SK-N-SH treated with all-trans-retinoic acid at 6 μM for 48 hours (cell line): ENCODE results near the gene DNM2.

Experiments used
- ATAC-seq: fragments of 200-7000 bp; cut with Tn5 transposase; 3 replicates; pipeline ENCODE4 v1.9.1; 2020; ENCODE audit warnings: mild to moderate bottlenecking, moderate library complexity
- ARNTL ChIP-seq: fragments of 450-650 bp; formaldehyde crosslinking; IDR thresholded peaks from 2 replicates; pipeline ENCODE4 v1.5.0; 2020; ENCODE audit warnings: low read depth, mild to moderate bottlenecking, moderate library complexity, borderline replicate concordance
- BACH2 ChIP-seq: fragments of 250-450 bp; sonication (Bioruptor Pico); IDR thresholded peaks from 2 replicates; pipeline ENCODE4 v1.9.0; 2021; ENCODE audit warnings: mild to moderate bottlenecking, borderline replicate concordance
- ESRRG ChIP-seq: fragments of 250-450 bp; sonication (Bioruptor Pico); IDR thresholded peaks from 2 replicates; pipeline ENCODE4 v1.6.1; 2021; ENCODE audit warnings: mild to moderate bottlenecking
- GLIS3 ChIP-seq: fragments of 250-450 bp; sonication (Bioruptor Pico); IDR thresholded peaks from 2 replicates; pipeline ENCODE4 v1.5.0; 2020; ENCODE audit warnings: mild to moderate bottlenecking, moderate library complexity
- ISL1 ChIP-seq: fragments of 250-450 bp; sonication (Bioruptor Pico); IDR thresholded peaks from 2 replicates; pipeline ENCODE4 v2.1.2; 2022; ENCODE audit warnings: mild to moderate bottlenecking, moderate library complexity
- OSR1 ChIP-seq: fragments of 250-450 bp; sonication (Bioruptor Pico); IDR thresholded peaks from 2 replicates; pipeline ENCODE4 v1.8.0; 2022; ENCODE audit warnings: moderate library complexity, mild to moderate bottlenecking, inconsistent platforms
- PPARA ChIP-seq: fragments of 250-450 bp; sonication (Bioruptor Pico); IDR thresholded peaks from 2 replicates; pipeline ENCODE4 v1.5.0; 2020; ENCODE audit warnings: mild to moderate bottlenecking, borderline replicate concordance
- RARB ChIP-seq: fragments of 250-450 bp; sonication (Bioruptor Pico); IDR thresholded peaks from 2 replicates; pipeline ENCODE4 v1.8.0; 2021; ENCODE audit warnings: mild to moderate bottlenecking, moderate library complexity
- SNAI2 ChIP-seq: fragments of 250-450 bp; sonication (Bioruptor Pico); IDR thresholded peaks from 2 replicates; pipeline ENCODE4 v1.5.0; 2020; ENCODE audit warnings: mild to moderate bottlenecking, moderate library complexity
- TCF4 ChIP-seq: fragments of 250-450 bp; sonication (Bioruptor Pico); IDR thresholded peaks from 2 replicates; pipeline ENCODE4 v1.8.0; 2021; ENCODE audit warnings: mild to moderate bottlenecking, moderate library complexity, borderline replicate concordance
- TOX ChIP-seq: fragments of 250-450 bp; sonication (Bioruptor Pico); IDR thresholded peaks from 2 replicates; pipeline ENCODE4 v1.8.0; 2021; ENCODE audit warnings: mild to moderate bottlenecking, moderate library complexity, borderline replicate concordance
- ZC3H10 ChIP-seq: fragments of 250-450 bp; sonication (Bioruptor Pico); IDR thresholded peaks from 2 replicates; pipeline ENCODE4 v1.5.1; 2021; ENCODE audit warnings: mild to moderate bottlenecking, moderate library complexity
- ZFP3 ChIP-seq: fragments of 250-450 bp; sonication (Bioruptor Pico); IDR thresholded peaks from 2 replicates; pipeline ENCODE4 v1.5.0; 2020; ENCODE audit warnings: mild to moderate bottlenecking, moderate library complexity
- ZFP30 ChIP-seq: fragments of 450-650 bp; formaldehyde crosslinking; IDR thresholded peaks from 2 replicates; pipeline ENCODE4 v1.5.0; 2022; ENCODE audit warnings: mild to moderate bottlenecking, moderate library complexity
- ZNF565 ChIP-seq: fragments of 450-650 bp; formaldehyde crosslinking; conservative IDR thresholded peaks from 2 replicates; pipeline ENCODE4 v1.5.0; 2020; ENCODE audit warnings: low read depth, mild to moderate bottlenecking, moderate library complexity
- ZNF70 ChIP-seq: fragments of 450-650 bp; formaldehyde crosslinking; IDR thresholded peaks from 2 replicates; pipeline ENCODE4 v1.5.0; 2020; ENCODE audit warnings: mild to moderate bottlenecking, moderate library complexity
- ZNF8 ChIP-seq: fragments of 450-650 bp; formaldehyde crosslinking; IDR thresholded peaks from 2 replicates; pipeline ENCODE4 v1.5.0; 2020; ENCODE audit warnings: mild to moderate bottlenecking, moderate library complexity
- TF ChIP-seq, protein P1 (sequence below): fragments of 250-450 bp; sonication (Bioruptor Pico); IDR thresholded peaks from 2 replicates; pipeline ENCODE4 v1.5.0; 2020; ENCODE audit warnings: mild to moderate bottlenecking, moderate library complexity
- TF ChIP-seq, protein P2 (sequence below): fragments of 250-450 bp; sonication (Bioruptor Pico); IDR thresholded peaks from 2 replicates; pipeline ENCODE4 v1.8.0; 2021; ENCODE audit warnings: low read depth, mild to moderate bottlenecking, moderate library complexity, borderline replicate concordance
- TF ChIP-seq, protein P3 (sequence below): fragments of 250-450 bp; sonication (Bioruptor Pico); IDR thresholded peaks from 2 replicates; pipeline ENCODE4 v1.5.1; 2021; ENCODE audit warnings: mild to moderate bottlenecking, moderate library complexity

Gene DNM2

DNA sequence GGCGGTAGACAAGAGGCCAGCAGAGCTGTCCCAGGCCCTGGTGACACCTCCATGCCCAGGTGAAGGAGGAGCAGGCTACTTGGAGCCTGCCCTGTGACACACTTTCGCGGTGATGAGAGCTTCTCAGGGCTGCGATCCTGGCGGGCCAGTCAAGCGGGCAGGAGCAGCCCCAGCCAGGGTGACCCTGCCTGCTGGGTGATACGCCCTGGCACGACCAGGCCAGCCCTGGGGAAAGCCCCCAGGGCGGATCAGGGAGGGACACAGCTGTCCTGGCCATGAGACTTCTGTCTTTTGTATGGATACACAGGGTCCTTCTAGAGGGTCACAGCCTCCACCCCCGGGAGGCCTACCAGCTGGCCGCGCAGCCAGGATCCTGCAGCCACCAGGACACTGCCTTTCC, 13.1 kb downstream of the DNM2 start:
- ATAC-seq: no peak
- TF ChIP-seq, protein P1, sequence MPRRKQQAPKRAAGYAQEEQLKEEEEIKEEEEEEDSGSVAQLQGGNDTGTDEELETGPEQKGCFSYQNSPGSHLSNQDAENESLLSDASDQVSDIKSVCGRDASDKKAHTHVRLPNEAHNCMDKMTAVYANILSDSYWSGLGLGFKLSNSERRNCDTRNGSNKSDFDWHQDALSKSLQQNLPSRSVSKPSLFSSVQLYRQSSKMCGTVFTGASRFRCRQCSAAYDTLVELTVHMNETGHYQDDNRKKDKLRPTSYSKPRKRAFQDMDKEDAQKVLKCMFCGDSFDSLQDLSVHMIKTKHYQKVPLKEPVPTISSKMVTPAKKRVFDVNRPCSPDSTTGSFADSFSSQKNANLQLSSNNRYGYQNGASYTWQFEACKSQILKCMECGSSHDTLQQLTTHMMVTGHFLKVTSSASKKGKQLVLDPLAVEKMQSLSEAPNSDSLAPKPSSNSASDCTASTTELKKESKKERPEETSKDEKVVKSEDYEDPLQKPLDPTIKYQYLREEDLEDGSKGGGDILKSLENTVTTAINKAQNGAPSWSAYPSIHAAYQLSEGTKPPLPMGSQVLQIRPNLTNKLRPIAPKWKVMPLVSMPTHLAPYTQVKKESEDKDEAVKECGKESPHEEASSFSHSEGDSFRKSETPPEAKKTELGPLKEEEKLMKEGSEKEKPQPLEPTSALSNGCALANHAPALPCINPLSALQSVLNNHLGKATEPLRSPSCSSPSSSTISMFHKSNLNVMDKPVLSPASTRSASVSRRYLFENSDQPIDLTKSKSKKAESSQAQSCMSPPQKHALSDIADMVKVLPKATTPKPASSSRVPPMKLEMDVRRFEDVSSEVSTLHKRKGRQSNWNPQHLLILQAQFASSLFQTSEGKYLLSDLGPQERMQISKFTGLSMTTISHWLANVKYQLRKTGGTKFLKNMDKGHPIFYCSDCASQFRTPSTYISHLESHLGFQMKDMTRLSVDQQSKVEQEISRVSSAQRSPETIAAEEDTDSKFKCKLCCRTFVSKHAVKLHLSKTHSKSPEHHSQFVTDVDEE: no peak
- no peak for TF ChIP-seq GLIS3 (CRISPR knock-in tag)

- TF ChIP-seq ZNF8 (CRISPR knock-in tag) (no peak), ZFP3 (CRISPR knock-in tag) (no peak), ZC3H10 (no peak), RARB (CRISPR knock-in tag) (no peak), TCF4 (CRISPR knock-in tag) (no peak), GLIS3 (CRISPR knock-in tag) (no peak), ESRRG (CRISPR knock-in tag) (no peak), ARNTL (CRISPR knock-in tag) (no peak), OSR1 (no peak), ZFP30 (CRISPR knock-in tag) (no peak), BACH2 (CRISPR knock-in tag) (no peak), ZNF565 (CRISPR knock-in tag) (no peak), ZNF70 (no peak), TOX (CRISPR knock-in tag) (no peak), PPARA (CRISPR knock-in tag) (no peak), ISL1 (CRISPR knock-in tag) (no peak), SNAI2 (no peak)
- TF ChIP-seq, protein P1: no peak
- TF ChIP-seq, protein P2, sequence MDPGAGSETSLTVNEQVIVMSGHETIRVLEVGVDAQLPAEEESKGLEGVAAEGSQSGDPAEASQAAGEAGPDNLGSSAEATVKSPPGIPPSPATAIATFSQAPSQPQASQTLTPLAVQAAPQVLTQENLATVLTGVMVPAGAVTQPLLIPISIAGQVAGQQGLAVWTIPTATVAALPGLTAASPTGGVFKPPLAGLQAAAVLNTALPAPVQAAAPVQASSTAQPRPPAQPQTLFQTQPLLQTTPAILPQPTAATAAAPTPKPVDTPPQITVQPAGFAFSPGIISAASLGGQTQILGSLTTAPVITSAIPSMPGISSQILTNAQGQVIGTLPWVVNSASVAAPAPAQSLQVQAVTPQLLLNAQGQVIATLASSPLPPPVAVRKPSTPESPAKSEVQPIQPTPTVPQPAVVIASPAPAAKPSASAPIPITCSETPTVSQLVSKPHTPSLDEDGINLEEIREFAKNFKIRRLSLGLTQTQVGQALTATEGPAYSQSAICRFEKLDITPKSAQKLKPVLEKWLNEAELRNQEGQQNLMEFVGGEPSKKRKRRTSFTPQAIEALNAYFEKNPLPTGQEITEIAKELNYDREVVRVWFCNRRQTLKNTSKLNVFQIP (CRISPR knock-in tag): no peak
- TF ChIP-seq, protein P3, sequence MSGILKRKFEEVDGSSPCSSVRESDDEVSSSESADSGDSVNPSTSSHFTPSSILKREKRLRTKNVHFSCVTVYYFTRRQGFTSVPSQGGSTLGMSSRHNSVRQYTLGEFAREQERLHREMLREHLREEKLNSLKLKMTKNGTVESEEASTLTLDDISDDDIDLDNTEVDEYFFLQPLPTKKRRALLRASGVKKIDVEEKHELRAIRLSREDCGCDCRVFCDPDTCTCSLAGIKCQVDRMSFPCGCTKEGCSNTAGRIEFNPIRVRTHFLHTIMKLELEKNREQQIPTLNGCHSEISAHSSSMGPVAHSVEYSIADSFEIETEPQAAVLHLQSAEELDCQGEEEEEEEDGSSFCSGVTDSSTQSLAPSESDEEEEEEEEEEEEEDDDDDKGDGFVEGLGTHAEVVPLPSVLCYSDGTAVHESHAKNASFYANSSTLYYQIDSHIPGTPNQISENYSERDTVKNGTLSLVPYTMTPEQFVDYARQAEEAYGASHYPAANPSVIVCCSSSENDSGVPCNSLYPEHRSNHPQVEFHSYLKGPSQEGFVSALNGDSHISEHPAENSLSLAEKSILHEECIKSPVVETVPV (CRISPR knock-in tag): no peak
- ATAC-seq: no peak
Observed at GRCh38 chr19:10735741-10736140, 17.9 kb downstream of the DNM2 start.

GRCh38 chr19:10736189-10736588, 18.3 kb downstream of the DNM2 start:
- ATAC-seq: no peak
- TF ChIP-seq ZC3H10: no peak
- TF ChIP-seq, protein P1: no peak
- TF ChIP-seq ZNF565 (CRISPR knock-in tag): no peak
- TF ChIP-seq ZFP3 (CRISPR knock-in tag): no peak
- TF ChIP-seq ZNF8 (CRISPR knock-in tag): no peak
- no peak for TF ChIP-seq ARNTL (CRISPR knock-in tag)
- no peak for TF ChIP-seq OSR1
- no peak for TF ChIP-seq GLIS3 (CRISPR knock-in tag)
- TF ChIP-seq TOX (CRISPR knock-in tag): no peak
- TF ChIP-seq TCF4 (CRISPR knock-in tag): no peak
- no peak for TF ChIP-seq BACH2 (CRISPR knock-in tag)
- TF ChIP-seq SNAI2: no peak
- TF ChIP-seq, protein P3 (CRISPR knock-in tag): no peak
- TF ChIP-seq, all 23 proteins: peak for 0
